HepG2 (cell line): ENCODE measurements around the gene SULT4A1.

Source experiments
- EHMT2 ChIP-seq: fragments of 200-600 bp; sonication (generic); IDR thresholded peaks from 2 replicates; pipeline ENCODE4 v1.7.0; 2017; ENCODE audit warnings: antibody characterized with exemption, low read depth, low read length, borderline replicate concordance
- NR2F1 ChIP-seq, 2 experiments: fragments of 450-650 bp in 1 of 2; formaldehyde crosslinking in 1 of 2; IDR thresholded peaks; 2 replicates each; pipeline versions ENCODE4 v1.5.0 to v1.6.1; 2016 to 2020; ENCODE audit warnings: mild to moderate bottlenecking in 1 of 2, missing compliant biosample characterization in 1 of 2, missing genetic modification reagents in 1 of 2, moderate library complexity in 1 of 2
- POLR2A ChIP-seq, 2 experiments: IDR thresholded peaks; 2 replicates each; pipeline ENCODE4 v1.6.1; 2011; ENCODE audit warnings: low read depth in 2 of 2, low read length in 2 of 2, mild to moderate bottlenecking in 1 of 2, moderate library complexity in 1 of 2; ENCODE audit not compliant: insufficient read depth in 1 of 2
- SMC3 ChIP-seq: IDR thresholded peaks from 2 replicates; pipeline ENCODE4 v1.6.1; 2011; ENCODE audit warnings: low read length, improper control_type of control experiment
- TF ChIP-seq, protein P1 (sequence below): sonication (generic); formaldehyde crosslinking; IDR thresholded peaks from 2 replicates; pipeline ENCODE4 v1.5.0; 2020; ENCODE audit warnings: missing genetic modification reagents, mild to moderate bottlenecking, borderline replicate concordance
- TF ChIP-seq, protein P2 (sequence below): IDR thresholded peaks from 2 replicates; pipeline ENCODE4 v1.6.1; 2012; ENCODE audit warnings: inconsistent platforms
- TF ChIP-seq, protein P3 (sequence below): sonication (generic); formaldehyde crosslinking; IDR thresholded peaks from 2 replicates; pipeline ENCODE4 v1.5.0; 2020; ENCODE audit warnings: mild to moderate bottlenecking, missing genetic modification reagents, moderate library complexity

DNA sequence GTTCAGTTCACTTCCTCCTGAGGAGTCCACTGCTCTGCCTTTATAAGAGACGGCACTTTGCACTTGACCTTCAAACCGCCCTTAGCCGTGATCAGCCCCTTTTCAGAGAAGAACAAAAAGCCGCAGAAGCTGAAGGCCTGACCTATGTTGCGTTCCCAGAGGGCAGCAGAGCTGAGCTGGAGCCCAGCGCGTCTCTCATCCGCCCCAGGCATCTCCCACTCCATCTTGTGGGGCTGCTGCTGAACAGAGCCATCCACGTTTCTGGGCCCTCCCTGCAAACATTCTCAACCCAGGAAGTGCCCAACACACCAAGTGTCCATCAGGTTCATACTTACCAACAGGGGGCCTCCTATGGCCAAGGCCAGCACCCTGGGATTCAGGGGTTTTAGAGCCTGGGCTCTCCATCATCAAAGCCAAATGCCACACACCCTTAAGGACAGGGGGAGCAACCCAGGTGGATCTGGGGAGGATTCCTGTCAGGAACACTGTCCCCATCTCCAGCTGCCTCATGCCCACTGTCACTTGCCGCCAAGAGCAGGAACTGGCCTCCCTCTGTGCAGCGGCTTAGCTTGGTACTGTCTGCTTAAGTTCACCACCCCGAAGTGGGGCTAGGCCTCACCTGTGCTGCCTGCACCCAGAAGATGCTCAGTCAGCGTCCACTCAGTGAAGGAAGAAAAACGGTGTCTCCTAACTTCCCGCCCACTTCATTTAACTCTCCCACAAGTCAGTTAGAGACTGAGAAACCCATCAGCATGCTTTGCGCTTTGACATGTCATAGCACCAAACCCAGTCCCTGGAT is 34.2 kb downstream of the SULT4A1 start:
- TF ChIP-seq EHMT2 (no peak), SMC3 (no peak), NR2F1 (CRISPR knock-in tag; IDR thresholded peaks at IDR 0.05) (no peak), POLR2A (IDR thresholded peaks at IDR 0.05; ENCODE audit: insufficient read depth in 1 of 2, low read depth in 2 of 2, low read length in 2 of 2) (no peak)
- TF ChIP-seq, protein P1, sequence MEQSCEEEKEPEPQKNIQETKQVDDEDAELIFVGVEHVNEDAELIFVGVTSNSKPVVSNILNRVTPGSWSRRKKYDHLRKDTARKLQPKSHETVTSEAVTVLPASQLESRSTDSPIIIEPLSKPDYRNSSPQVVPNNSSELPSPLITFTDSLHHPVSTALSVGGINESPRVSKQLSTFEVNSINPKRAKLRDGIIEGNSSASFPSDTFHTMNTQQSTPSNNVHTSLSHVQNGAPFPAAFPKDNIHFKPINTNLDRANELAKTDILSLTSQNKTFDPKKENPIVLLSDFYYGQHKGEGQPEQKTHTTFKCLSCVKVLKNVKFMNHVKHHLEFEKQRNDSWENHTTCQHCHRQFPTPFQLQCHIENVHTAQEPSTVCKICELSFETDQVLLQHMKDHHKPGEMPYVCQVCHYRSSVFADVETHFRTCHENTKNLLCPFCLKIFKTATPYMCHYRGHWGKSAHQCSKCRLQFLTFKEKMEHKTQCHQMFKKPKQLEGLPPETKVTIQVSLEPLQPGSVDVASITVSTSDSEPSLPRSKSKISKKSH: no peak
- TF ChIP-seq, protein P2, sequence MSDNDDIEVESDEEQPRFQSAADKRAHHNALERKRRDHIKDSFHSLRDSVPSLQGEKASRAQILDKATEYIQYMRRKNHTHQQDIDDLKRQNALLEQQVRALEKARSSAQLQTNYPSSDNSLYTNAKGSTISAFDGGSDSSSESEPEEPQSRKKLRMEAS: no peak
- TF ChIP-seq, protein P3, sequence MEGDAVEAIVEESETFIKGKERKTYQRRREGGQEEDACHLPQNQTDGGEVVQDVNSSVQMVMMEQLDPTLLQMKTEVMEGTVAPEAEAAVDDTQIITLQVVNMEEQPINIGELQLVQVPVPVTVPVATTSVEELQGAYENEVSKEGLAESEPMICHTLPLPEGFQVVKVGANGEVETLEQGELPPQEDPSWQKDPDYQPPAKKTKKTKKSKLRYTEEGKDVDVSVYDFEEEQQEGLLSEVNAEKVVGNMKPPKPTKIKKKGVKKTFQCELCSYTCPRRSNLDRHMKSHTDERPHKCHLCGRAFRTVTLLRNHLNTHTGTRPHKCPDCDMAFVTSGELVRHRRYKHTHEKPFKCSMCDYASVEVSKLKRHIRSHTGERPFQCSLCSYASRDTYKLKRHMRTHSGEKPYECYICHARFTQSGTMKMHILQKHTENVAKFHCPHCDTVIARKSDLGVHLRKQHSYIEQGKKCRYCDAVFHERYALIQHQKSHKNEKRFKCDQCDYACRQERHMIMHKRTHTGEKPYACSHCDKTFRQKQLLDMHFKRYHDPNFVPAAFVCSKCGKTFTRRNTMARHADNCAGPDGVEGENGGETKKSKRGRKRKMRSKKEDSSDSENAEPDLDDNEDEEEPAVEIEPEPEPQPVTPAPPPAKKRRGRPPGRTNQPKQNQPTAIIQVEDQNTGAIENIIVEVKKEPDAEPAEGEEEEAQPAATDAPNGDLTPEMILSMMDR: 0 out of 2 replicates have a peak, but pooled peaks have one; percentile 6
